Skeletal muscle tissue (tissue), 4 donors: ENCODE results near the gene LPXN. TPM values are rescaled to one million over a fixed set of nuclear protein-coding genes. Genes with fewer than 3 reads are reported as not detected.
A peak's percentile ranks its signal among the peaks of the same experiment; 100 is the strongest.

ENCODE experiments used
- H3K27ac ChIP-seq: one replicate; pipeline ENCODE4 v1.7.0; 2013; ENCODE audit warnings: mild to moderate bottlenecking, low read depth, low read length, inconsistent platforms
- H3K27me3 ChIP-seq, 3 donors: one replicate each; pipeline ENCODE4 v1.7.0; 2013; ENCODE audit warnings: low read length in 3 of 3; ENCODE audit not compliant: control insufficient read depth in 3 of 3, insufficient read depth in 3 of 3
- H3K36me3 ChIP-seq, 3 donors: one replicate each; pipeline ENCODE4 v1.7.0; 2013; ENCODE audit warnings: low read length in 3 of 3; ENCODE audit not compliant: control insufficient read depth in 3 of 3, insufficient read depth in 3 of 3
- H3K4me1 ChIP-seq, 3 donors: one replicate each; pipeline ENCODE4 v1.7.0; 2013; ENCODE audit warnings: low read length in 3 of 3, mild to moderate bottlenecking in 3 of 3; ENCODE audit not compliant: control insufficient read depth in 3 of 3, insufficient read depth in 3 of 3
- H3K4me3 ChIP-seq, 3 donors: one replicate each; pipeline ENCODE4 v1.7.0; 2013; ENCODE audit warnings: low read length in 3 of 3
- H3K9ac ChIP-seq, 3 donors: one replicate each; pipeline ENCODE4 v1.7.0; 2013; ENCODE audit warnings: low read length in 3 of 3, mild to moderate bottlenecking in 3 of 3, moderate library complexity in 2 of 3, low read depth in 1 of 3
- H3K9me3 ChIP-seq, 3 donors: one replicate each; pipeline ENCODE4 v1.7.0; 2013; ENCODE audit warnings: low read length in 3 of 3; ENCODE audit not compliant: control insufficient read depth in 3 of 3
- total RNA-seq: library from RNA; depleted of rRNA; stranded (reverse); fragments of >200 nt; gene quantifications from one replicate; pipeline ENCODE4 v1.2.3, GENCODE V29; 2014
- donor health status: Osteomylitis.

The LPXN gene
- total RNA-seq: 4.2 TPM

- peak within 1 kb of the TSS; percentile 22 to 48 (median 33) for H3K9ac ChIP-seq
Observed at GRCh38 chr11:58575377-58576020, at the start of gene LPXN. TSS of gene LPXN (minus strand) at chr11:58575856. CDS start at chr11:58575772, 84 bp downstream.

DNA sequence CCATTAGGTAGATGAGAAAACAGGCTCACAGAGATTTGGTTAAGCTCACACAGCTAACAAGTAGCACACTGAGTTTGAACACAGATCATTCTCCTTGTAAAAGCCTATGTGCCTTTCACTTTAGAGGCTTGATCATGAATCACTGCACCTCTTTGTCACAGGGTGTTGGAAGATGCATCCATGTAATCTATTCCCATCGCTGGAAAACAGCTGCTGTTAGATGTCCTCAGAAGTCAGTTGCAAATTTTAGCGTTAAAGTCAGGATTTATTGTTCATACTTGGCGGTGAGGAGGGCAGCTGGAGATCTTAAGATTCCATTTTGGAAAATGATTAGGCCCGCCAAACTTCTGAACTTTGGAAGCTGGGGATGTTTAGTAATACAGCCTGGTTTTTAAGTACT is 49.4 kb upstream of the LPXN start:
- H3K27ac ChIP-seq: peak overlapping the region; percentile 36
- no peaks in the 10 kb centered on the region for H3K9me3 ChIP-seq
- H3K27me3 ChIP-seq: no peaks in the 10 kb centered on the region
- no peak overlapping the region for H3K4me3 ChIP-seq
- peaks cover 14 to 28% (median 15%) of the 10 kb centered on the region in 3 donors for H3K4me1 ChIP-seq
- H3K9ac ChIP-seq: no peak overlapping the region
- H3K36me3 ChIP-seq: peaks cover 9 to 14% (median 10%) of the 10 kb centered on the region in 3 donors

More at GRCh38 chr11:58575377-58576020, at the start of gene LPXN:
- no peaks in the 10 kb centered on the region for H3K27me3 ChIP-seq
- peak within 1 kb of the TSS; percentile 100 for H3K27ac ChIP-seq
- H3K9me3 ChIP-seq: no peaks in the 10 kb centered on the region
- peak within 1 kb of the TSS in 2 of 3 donors; percentile 0 to 16 for H3K4me3 ChIP-seq
- H3K4me1 ChIP-seq: peaks cover 28 to 39% (median 34%) of the 10 kb centered on the region in 3 donors
- H3K36me3 ChIP-seq: peaks cover 0 to 5% (median 0%) of the 10 kb centered on the region in 3 donors

GRCh38 chr11:58622344-58622743 is 46.7 kb upstream of the LPXN start, which contains the start of gene CNTF:
TSS of gene CNTF (plus strand) at chr11:58622665. CDS start at chr11:58622753, 88 bp downstream.
- Histone ChIP-seq H3K9me3 (no peaks in the 10 kb centered on the region), H3K36me3 (peaks cover 17 to 35% (median 28%) of the 10 kb centered on the region in 3 donors), H3K4me1 (peaks cover under 1 to 16% (median 5%) of the 10 kb centered on the region in 3 donors), H3K9ac (no peak within 1 kb of the TSS), H3K27me3 (no peaks in the 10 kb centered on the region), H3K4me3 (no peak within 1 kb of the TSS), H3K27ac (no peak within 1 kb of the TSS)

GRCh38 chr11:58621586-58622262 is 46.1 kb upstream of the LPXN start:
- Histone ChIP-seq H3K36me3 (peaks cover 20 to 41% (median 30%) of the 10 kb centered on the region in 3 donors), H3K27ac (no peak overlapping the region)

DNA sequence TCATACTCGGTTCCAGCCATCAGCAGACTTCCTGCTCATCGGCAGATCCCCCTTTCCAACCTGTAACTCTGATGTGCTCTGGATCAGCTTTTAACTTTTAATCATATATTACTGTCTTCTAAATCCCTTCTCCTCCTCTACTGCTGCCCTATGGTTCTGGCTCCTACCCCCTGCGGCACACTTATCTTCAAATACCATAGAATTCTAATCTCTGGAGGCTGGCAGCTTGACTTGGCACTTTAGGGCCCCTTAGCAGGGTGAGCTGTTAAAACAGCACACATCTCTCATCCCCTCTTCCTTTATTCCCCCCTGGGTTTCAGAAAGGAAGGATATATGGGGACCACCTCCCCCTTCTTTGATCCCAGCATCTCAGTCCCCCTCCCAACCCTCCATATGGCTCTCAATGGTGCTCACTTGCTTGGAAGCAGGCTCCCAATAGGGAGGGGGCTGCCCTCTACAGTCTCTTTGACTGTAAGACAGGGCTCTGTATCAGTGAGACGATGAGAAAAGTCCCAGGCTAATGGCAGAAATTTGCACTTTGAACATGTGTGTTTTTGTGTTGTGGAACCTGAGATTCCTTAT is 42.4 kb upstream of the LPXN start:
- Histone ChIP-seq H3K27ac (no peak overlapping the region), H3K4me1 (peaks cover 0 to 9% (median 0%) of the 10 kb centered on the region in 3 donors), H3K9me3 (no peaks in the 10 kb centered on the region), H3K36me3 (peaks cover 22 to 60% (median 36%) of the 10 kb centered on the region in 3 donors), H3K9ac (no peak overlapping the region), H3K27me3 (no peaks in the 10 kb centered on the region), H3K4me3 (no peak overlapping the region)

More at GRCh38 chr11:58621586-58622262, 46.1 kb upstream of the LPXN start:
- Histone ChIP-seq H3K9me3 (no peaks in the 10 kb centered on the region), H3K27me3 (no peaks in the 10 kb centered on the region), H3K4me3 (no peak overlapping the region), H3K4me1 (peaks cover 0 to 15% (median 0%) of the 10 kb centered on the region in 3 donors), H3K9ac (no peak overlapping the region)

DNA sequence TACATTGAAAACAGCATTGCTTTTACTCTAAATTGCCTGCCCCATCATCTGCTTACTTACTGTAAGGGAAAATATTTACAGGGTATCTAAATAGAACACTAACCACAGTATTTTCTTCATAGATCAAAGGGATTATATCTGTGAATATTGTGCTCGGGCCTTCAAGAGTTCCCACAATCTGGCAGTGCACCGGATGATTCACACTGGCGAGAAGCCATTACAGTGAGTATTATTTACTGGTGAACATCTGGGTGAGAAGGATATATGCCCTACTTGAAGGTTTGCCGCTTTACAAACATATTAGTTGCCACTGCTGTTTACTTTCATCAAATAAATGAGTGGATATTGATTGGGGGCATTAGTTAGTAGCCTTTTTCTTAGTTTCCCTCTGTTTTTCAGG is 40.9 kb upstream of the LPXN start:
- H3K9ac ChIP-seq: no peak overlapping the region
- H3K4me1 ChIP-seq: peaks cover 0 to 9% (median 0%) of the 10 kb centered on the region in 3 donors
- H3K27me3 ChIP-seq: no peaks in the 10 kb centered on the region
- peak overlapping the region; percentile 19 for H3K27ac ChIP-seq
- H3K4me3 ChIP-seq: no peak overlapping the region
- peaks cover 30 to 74% (median 46%) of the 10 kb centered on the region in 3 donors for H3K36me3 ChIP-seq
- H3K9me3 ChIP-seq: no peaks in the 10 kb centered on the region

- no peaks in the 10 kb centered on the region for H3K27me3 ChIP-seq
- no peak overlapping the region for H3K4me3 ChIP-seq
- H3K36me3 ChIP-seq: peaks cover 30 to 80% (median 56%) of the 10 kb centered on the region in 3 donors
- H3K9ac ChIP-seq: no peak overlapping the region
- H3K4me1 ChIP-seq: peaks cover 0 to 9% (median 0%) of the 10 kb centered on the region in 3 donors
- no peaks in the 10 kb centered on the region for H3K9me3 ChIP-seq
- no peak overlapping the region for H3K27ac ChIP-seq
Observed at GRCh38 chr11:58615559-58615958, 39.9 kb upstream of the LPXN start.

GRCh38 chr11:58613228-58613627 is 37.6 kb upstream of the LPXN start:
- H3K36me3 ChIP-seq: peaks cover 33 to 69% (median 57%) of the 10 kb centered on the region in 3 donors

GRCh38 chr11:58609723-58610122 is 34.1 kb upstream of the LPXN start:
- H3K4me3 ChIP-seq: no peak overlapping the region
- no peak overlapping the region for H3K27ac ChIP-seq
- no peak overlapping the region for H3K9ac ChIP-seq
- H3K9me3 ChIP-seq: no peaks in the 10 kb centered on the region
- H3K27me3 ChIP-seq: no peaks in the 10 kb centered on the region
- no peaks in the 10 kb centered on the region for H3K4me1 ChIP-seq
- H3K36me3 ChIP-seq: peaks cover 19 to 45% (median 44%) of the 10 kb centered on the region in 3 donors

More at GRCh38 chr11:58613228-58613627, 37.6 kb upstream of the LPXN start:
- H3K9ac ChIP-seq: no peak overlapping the region
- H3K9me3 ChIP-seq: no peaks in the 10 kb centered on the region
- no peak overlapping the region for H3K4me3 ChIP-seq
- H3K4me1 ChIP-seq: peaks cover 0 to 9% (median 0%) of the 10 kb centered on the region in 3 donors
- H3K27me3 ChIP-seq: no peaks in the 10 kb centered on the region
- H3K27ac ChIP-seq: no peak overlapping the region
